ENCODE measurements around the gene RPUSD3. TPM values are rescaled to one million over a fixed set of nuclear protein-coding genes. Genes with fewer than 3 reads are reported as not detected.
"Not testable (repeated sequence)": the region's sequence is repeated elsewhere in the genome, so short reads cannot be mapped to it uniquely, and the experiment has no call there.

The RPUSD3 gene
- polyA plus RNA-seq, 2 donors = 30.7 to 31.6 TPM

GRCh38 chr3:9883706-9884554 is 40.1 kb upstream of the RPUSD3 start:
- H3K27me3 ChIP-seq (ENCODE audit: control insufficient read depth in 1 of 2, insufficient read depth in 2 of 2, low read length in 2 of 2) = no peaks in the 10 kb centered on the region
- H3K9me3 ChIP-seq (ENCODE audit: control insufficient read depth in 2 of 2, insufficient read depth in 1 of 2, low read depth in 1 of 2, low read length in 1 of 2) = no peaks in the 10 kb centered on the region
- H3K4me3 ChIP-seq (ENCODE audit: low read depth in 1 of 2, low read length in 2 of 2) = no peak overlapping the region
- no peak overlapping the region for H3K27ac ChIP-seq (ENCODE audit: low read depth in 2 of 2, low read length in 1 of 2)
- H3K4me1 ChIP-seq (ENCODE audit: control insufficient read depth in 2 of 2, insufficient read depth in 2 of 2, low read length in 1 of 2) = no peaks in the 10 kb centered on the region
- 66 to 73% methylated on average over 7 of the region's 7 CpGs for WGBS, 2 donors
- H3K36me3 ChIP-seq (ENCODE audit: control insufficient read depth in 2 of 2, insufficient read depth in 2 of 2, low read length in 1 of 2) = no peaks in the 10 kb centered on the region

GRCh38 chr3:9881441-9881840 is 37.6 kb upstream of the RPUSD3 start:
- Histone ChIP-seq H3K4me1 (ENCODE audit: control insufficient read depth in 2 of 2, insufficient read depth in 2 of 2, low read length in 1 of 2) (no peaks in the 10 kb centered on the region), H3K36me3 (ENCODE audit: control insufficient read depth in 2 of 2, insufficient read depth in 2 of 2, low read length in 1 of 2) (no peaks in the 10 kb centered on the region), H3K27me3 (ENCODE audit: control insufficient read depth in 1 of 2, insufficient read depth in 2 of 2, low read length in 2 of 2) (no peaks in the 10 kb centered on the region), H3K4me3 (ENCODE audit: low read depth in 1 of 2, low read length in 2 of 2) (no peak overlapping the region), H3K9me3 (ENCODE audit: control insufficient read depth in 2 of 2, insufficient read depth in 1 of 2, low read depth in 1 of 2, low read length in 1 of 2) (no peaks in the 10 kb centered on the region), H3K27ac (ENCODE audit: low read depth in 2 of 2, low read length in 1 of 2) (no peak overlapping the region)
- WGBS, 2 donors = 91 to 97% methylated on average over 1 of the region's 1 CpG

- Histone ChIP-seq H3K4me1 (ENCODE audit: control insufficient read depth in 2 of 2, insufficient read depth in 2 of 2, low read length in 1 of 2) (no peaks in the 10 kb centered on the region), H3K9me3 (ENCODE audit: control insufficient read depth in 2 of 2, insufficient read depth in 1 of 2, low read depth in 1 of 2, low read length in 1 of 2) (no peaks in the 10 kb centered on the region), H3K4me3 (ENCODE audit: low read depth in 1 of 2, low read length in 2 of 2) (no peak within 1 kb of the TSS), H3K27ac (ENCODE audit: low read depth in 2 of 2, low read length in 1 of 2) (no peak within 1 kb of the TSS), H3K36me3 (ENCODE audit: control insufficient read depth in 2 of 2, insufficient read depth in 2 of 2, low read length in 1 of 2) (no peaks in the 10 kb centered on the region), H3K27me3 (ENCODE audit: control insufficient read depth in 1 of 2, insufficient read depth in 2 of 2, low read length in 2 of 2) (no peaks in the 10 kb centered on the region)
- 85 to 86% methylated on average over 7 of the region's 7 CpGs for WGBS, 2 donors
These were observed 36.2 kb upstream of the RPUSD3 start, which contains the start of gene CIDEC for GRCh38 chr3:9879830-9880549. CIDEC (minus strand) TSS chr3:9880253; CDS start chr3:9878486, 1,767 bp downstream.

GRCh38 chr3:9878700-9879099 is 34.9 kb upstream of the RPUSD3 start:
- Histone ChIP-seq H3K27me3 (ENCODE audit: control insufficient read depth in 1 of 2, insufficient read depth in 2 of 2, low read length in 2 of 2) (no peaks in the 10 kb centered on the region), H3K4me3 (ENCODE audit: low read depth in 1 of 2, low read length in 2 of 2) (no peak overlapping the region), H3K36me3 (ENCODE audit: control insufficient read depth in 2 of 2, insufficient read depth in 2 of 2, low read length in 1 of 2) (no peaks in the 10 kb centered on the region), H3K9me3 (ENCODE audit: control insufficient read depth in 2 of 2, insufficient read depth in 1 of 2, low read depth in 1 of 2, low read length in 1 of 2) (no peaks in the 10 kb centered on the region), H3K27ac (ENCODE audit: low read depth in 2 of 2, low read length in 1 of 2) (no peak overlapping the region), H3K4me1 (ENCODE audit: control insufficient read depth in 2 of 2, insufficient read depth in 2 of 2, low read length in 1 of 2) (no peaks in the 10 kb centered on the region)
- 77 to 82% methylated on average over 5 of the region's 5 CpGs for WGBS, 2 donors

- H3K4me3 ChIP-seq (ENCODE audit: low read depth in 1 of 2, low read length in 2 of 2) = no peak overlapping the region
These were observed 33.2 kb upstream of the RPUSD3 start for GRCh38 chr3:9876991-9877390.

GRCh38 chr3:9876255-9876654 is 32.4 kb upstream of the RPUSD3 start:
- H3K9me3 ChIP-seq (ENCODE audit: control insufficient read depth in 2 of 2, insufficient read depth in 1 of 2, low read depth in 1 of 2, low read length in 1 of 2); H3K36me3 ChIP-seq (ENCODE audit: control insufficient read depth in 2 of 2, insufficient read depth in 2 of 2, low read length in 1 of 2); H3K27ac ChIP-seq (ENCODE audit: low read depth in 2 of 2, low read length in 1 of 2); H3K4me1 ChIP-seq (ENCODE audit: control insufficient read depth in 2 of 2, insufficient read depth in 2 of 2, low read length in 1 of 2); H3K4me3 ChIP-seq (ENCODE audit: low read depth in 1 of 2, low read length in 2 of 2); H3K27me3 ChIP-seq (ENCODE audit: control insufficient read depth in 1 of 2, insufficient read depth in 2 of 2, low read length in 2 of 2): not testable (repeated sequence)
- WGBS, 2 donors = 81 to 89% methylated on average over 4 of the region's 4 CpGs

More at GRCh38 chr3:9876991-9877390, 33.2 kb upstream of the RPUSD3 start:
- 88 to 90% methylated on average over 12 of the region's 12 CpGs for WGBS, 2 donors
- H3K27ac ChIP-seq (ENCODE audit: low read depth in 2 of 2, low read length in 1 of 2) = no peak overlapping the region
- no peaks in the 10 kb centered on the region for H3K9me3 ChIP-seq (ENCODE audit: control insufficient read depth in 2 of 2, insufficient read depth in 1 of 2, low read depth in 1 of 2, low read length in 1 of 2)
- H3K36me3 ChIP-seq (ENCODE audit: control insufficient read depth in 2 of 2, insufficient read depth in 2 of 2, low read length in 1 of 2) = no peaks in the 10 kb centered on the region
- no peaks in the 10 kb centered on the region for H3K27me3 ChIP-seq (ENCODE audit: control insufficient read depth in 1 of 2, insufficient read depth in 2 of 2, low read length in 2 of 2)
- no peaks in the 10 kb centered on the region for H3K4me1 ChIP-seq (ENCODE audit: control insufficient read depth in 2 of 2, insufficient read depth in 2 of 2, low read length in 1 of 2)

- Histone ChIP-seq H3K4me3 (ENCODE audit: low read depth in 1 of 2, low read length in 2 of 2) (no peak overlapping the region), H3K27me3 (ENCODE audit: control insufficient read depth in 1 of 2, insufficient read depth in 2 of 2, low read length in 2 of 2) (no peaks in the 10 kb centered on the region), H3K36me3 (ENCODE audit: control insufficient read depth in 2 of 2, insufficient read depth in 2 of 2, low read length in 1 of 2) (no peaks in the 10 kb centered on the region), H3K9me3 (ENCODE audit: control insufficient read depth in 2 of 2, insufficient read depth in 1 of 2, low read depth in 1 of 2, low read length in 1 of 2) (no peaks in the 10 kb centered on the region), H3K27ac (ENCODE audit: low read depth in 2 of 2, low read length in 1 of 2) (no peak overlapping the region), H3K4me1 (ENCODE audit: control insufficient read depth in 2 of 2, insufficient read depth in 2 of 2, low read length in 1 of 2) (no peaks in the 10 kb centered on the region)
These were observed 31.6 kb upstream of the RPUSD3 start for GRCh38 chr3:9875448-9875847.

GRCh38 chr3:9872067-9872466 is 28.3 kb upstream of the RPUSD3 start:
- H3K27ac ChIP-seq (ENCODE audit: low read depth in 2 of 2, low read length in 1 of 2); H3K36me3 ChIP-seq (ENCODE audit: control insufficient read depth in 2 of 2, insufficient read depth in 2 of 2, low read length in 1 of 2); H3K4me1 ChIP-seq (ENCODE audit: control insufficient read depth in 2 of 2, insufficient read depth in 2 of 2, low read length in 1 of 2); H3K4me3 ChIP-seq (ENCODE audit: low read depth in 1 of 2, low read length in 2 of 2); H3K27me3 ChIP-seq (ENCODE audit: control insufficient read depth in 1 of 2, insufficient read depth in 2 of 2, low read length in 2 of 2); H3K9me3 ChIP-seq (ENCODE audit: control insufficient read depth in 2 of 2, insufficient read depth in 1 of 2, low read depth in 1 of 2, low read length in 1 of 2): not testable (repeated sequence)
- WGBS, 2 donors = 94 to 96% methylated on average over 5 of the region's 5 CpGs

- no peaks in the 10 kb centered on the region for H3K4me1 ChIP-seq (ENCODE audit: control insufficient read depth in 2 of 2, insufficient read depth in 2 of 2, low read length in 1 of 2)
- WGBS, 2 donors = 43 to 73% methylated on average over 1 of the region's 1 CpG
- no peaks in the 10 kb centered on the region for H3K36me3 ChIP-seq (ENCODE audit: control insufficient read depth in 2 of 2, insufficient read depth in 2 of 2, low read length in 1 of 2)
- no peak overlapping the region for H3K4me3 ChIP-seq (ENCODE audit: low read depth in 1 of 2, low read length in 2 of 2)
- H3K27ac ChIP-seq (ENCODE audit: low read depth in 2 of 2, low read length in 1 of 2) = no peak overlapping the region
- no peaks in the 10 kb centered on the region for H3K9me3 ChIP-seq (ENCODE audit: control insufficient read depth in 2 of 2, insufficient read depth in 1 of 2, low read depth in 1 of 2, low read length in 1 of 2)
- no peaks in the 10 kb centered on the region for H3K27me3 ChIP-seq (ENCODE audit: control insufficient read depth in 1 of 2, insufficient read depth in 2 of 2, low read length in 2 of 2)
These were observed 27.2 kb upstream of the RPUSD3 start for GRCh38 chr3:9870978-9871377.
